ENCODE data around the gene LRRC4B. TPM values are rescaled to one million over a fixed set of nuclear protein-coding genes. Genes with fewer than 3 reads are reported as not detected.
"Not testable (repeated sequence)": the region's sequence is repeated elsewhere in the genome, so short reads cannot be mapped to it uniquely, and the experiment has no call there.

Gene LRRC4B, protein sequence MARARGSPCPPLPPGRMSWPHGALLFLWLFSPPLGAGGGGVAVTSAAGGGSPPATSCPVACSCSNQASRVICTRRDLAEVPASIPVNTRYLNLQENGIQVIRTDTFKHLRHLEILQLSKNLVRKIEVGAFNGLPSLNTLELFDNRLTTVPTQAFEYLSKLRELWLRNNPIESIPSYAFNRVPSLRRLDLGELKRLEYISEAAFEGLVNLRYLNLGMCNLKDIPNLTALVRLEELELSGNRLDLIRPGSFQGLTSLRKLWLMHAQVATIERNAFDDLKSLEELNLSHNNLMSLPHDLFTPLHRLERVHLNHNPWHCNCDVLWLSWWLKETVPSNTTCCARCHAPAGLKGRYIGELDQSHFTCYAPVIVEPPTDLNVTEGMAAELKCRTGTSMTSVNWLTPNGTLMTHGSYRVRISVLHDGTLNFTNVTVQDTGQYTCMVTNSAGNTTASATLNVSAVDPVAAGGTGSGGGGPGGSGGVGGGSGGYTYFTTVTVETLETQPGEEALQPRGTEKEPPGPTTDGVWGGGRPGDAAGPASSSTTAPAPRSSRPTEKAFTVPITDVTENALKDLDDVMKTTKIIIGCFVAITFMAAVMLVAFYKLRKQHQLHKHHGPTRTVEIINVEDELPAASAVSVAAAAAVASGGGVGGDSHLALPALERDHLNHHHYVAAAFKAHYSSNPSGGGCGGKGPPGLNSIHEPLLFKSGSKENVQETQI
- total RNA-seq: 1.0 and 1.2 TPM in 2 replicates
- long read RNA-seq: 0 reads

DNA sequence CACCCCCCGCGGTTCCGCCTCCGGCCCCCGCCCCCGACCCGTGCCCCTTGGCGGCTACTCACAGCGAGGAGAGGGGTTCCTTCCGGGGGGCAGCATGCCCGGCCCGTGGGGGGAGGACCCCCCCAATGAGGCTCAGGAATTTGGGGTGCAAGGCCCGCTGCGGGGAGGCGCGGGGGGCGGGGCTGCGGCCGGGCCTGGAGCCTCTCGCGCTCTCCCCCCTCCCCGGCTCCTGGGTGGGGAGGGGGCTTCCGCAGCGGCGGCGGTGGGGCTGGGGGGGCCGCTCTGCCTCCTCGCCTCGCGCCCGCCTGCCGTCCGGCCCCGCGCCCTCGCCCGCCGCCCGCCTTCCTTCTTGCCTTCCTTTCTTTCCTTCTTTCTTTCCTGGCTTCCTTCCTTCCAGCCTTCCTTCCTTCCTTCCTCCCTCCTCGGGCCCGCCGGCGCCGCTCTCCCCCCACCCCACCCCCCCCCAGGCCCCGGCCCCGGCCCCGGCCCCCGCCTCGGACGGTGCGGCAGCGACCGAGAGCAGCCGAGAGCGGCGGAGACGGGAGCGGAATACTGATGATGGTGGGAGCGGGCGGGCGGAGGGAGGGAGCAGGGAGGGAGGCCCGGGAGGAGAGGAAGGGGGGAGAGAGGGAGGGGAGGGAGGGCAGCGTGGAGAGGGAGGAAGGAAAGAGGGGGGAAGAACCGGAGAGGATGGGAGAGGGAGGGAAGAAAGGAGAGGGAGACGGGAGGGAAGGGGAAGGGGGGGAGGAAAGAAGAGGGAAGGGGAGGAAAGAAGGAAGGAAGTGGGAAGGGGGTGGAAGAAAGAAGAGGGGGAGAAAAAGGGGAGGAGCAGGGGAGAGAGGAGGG, at the start of gene LRRC4B:
LRRC4B (minus strand) TSS at position 554 of the 846 bp plus-strand sequence. CDS start 19,597 bp downstream, outside the sequence.
- H3K9me3 Mint-ChIP-seq (ENCODE audit: low read depth): no peaks in the 10 kb centered on the region
- no peaks in the 10 kb centered on the region for H3K4me1 Mint-ChIP-seq (ENCODE audit: low read depth)
- H3K4me3 Mint-ChIP-seq (ENCODE audit: low read depth): peak within 1 kb of the TSS; percentile 16
- DNase-seq (ENCODE audit: low spot score, unreplicated experiment): no peak
- no peak within 1 kb of the TSS for H3K27ac Mint-ChIP-seq
- no peaks in the 10 kb centered on the region for H3K36me3 Mint-ChIP-seq (ENCODE audit: insufficient read depth)
- H3K27me3 Mint-ChIP-seq: peaks cover 69% of the 10 kb centered on the region
- TF ChIP-seq, protein P1, sequence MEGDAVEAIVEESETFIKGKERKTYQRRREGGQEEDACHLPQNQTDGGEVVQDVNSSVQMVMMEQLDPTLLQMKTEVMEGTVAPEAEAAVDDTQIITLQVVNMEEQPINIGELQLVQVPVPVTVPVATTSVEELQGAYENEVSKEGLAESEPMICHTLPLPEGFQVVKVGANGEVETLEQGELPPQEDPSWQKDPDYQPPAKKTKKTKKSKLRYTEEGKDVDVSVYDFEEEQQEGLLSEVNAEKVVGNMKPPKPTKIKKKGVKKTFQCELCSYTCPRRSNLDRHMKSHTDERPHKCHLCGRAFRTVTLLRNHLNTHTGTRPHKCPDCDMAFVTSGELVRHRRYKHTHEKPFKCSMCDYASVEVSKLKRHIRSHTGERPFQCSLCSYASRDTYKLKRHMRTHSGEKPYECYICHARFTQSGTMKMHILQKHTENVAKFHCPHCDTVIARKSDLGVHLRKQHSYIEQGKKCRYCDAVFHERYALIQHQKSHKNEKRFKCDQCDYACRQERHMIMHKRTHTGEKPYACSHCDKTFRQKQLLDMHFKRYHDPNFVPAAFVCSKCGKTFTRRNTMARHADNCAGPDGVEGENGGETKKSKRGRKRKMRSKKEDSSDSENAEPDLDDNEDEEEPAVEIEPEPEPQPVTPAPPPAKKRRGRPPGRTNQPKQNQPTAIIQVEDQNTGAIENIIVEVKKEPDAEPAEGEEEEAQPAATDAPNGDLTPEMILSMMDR (IDR thresholded peaks at IDR 0.05; ENCODE audit: unreplicated experiment): no peak

DNA sequence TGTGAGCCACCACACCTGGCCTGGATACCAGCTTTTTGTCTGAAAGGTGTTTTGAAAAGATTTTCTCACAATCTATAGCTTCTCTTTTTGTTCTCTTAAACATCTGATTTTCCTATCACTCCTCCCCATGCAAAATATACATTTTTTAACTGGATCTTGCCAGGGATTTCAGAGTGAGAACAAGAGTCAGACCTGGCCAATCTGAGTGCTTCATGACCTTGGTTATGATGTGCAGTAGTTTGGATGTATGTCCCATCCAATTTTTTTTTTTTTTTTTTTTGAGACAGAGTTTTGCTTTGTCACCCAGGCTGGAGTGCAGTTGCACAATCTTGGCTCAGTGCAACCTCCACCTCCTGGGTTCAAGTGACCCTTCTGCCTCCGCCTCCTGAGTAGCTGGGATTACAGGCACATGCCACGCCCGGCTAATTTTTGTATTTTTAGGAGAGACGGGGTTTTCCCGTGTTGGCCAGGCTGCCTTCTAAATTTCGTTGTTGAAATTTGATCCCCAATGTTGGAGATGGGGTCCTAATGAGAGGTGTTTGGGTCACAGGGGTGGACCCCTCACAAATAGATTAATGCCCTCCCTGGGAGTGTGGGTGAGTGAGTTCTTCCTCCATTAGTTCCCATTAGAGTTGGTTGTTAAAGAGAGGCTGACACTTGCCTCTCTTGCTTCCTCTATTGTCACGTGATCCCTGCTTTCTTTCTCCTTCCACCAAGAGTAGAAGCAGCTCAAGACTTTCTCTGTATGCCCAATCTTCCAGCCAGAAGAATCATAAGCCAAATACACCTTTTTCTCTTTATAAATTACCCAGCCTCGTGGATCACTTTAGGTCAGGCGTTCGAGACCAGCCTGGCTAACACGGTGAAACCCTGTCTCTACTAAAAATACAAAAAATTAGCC, 44.5 kb upstream of the LRRC4B start:
- H3K4me1 Mint-ChIP-seq (ENCODE audit: low read depth); DNase-seq (ENCODE audit: low spot score, unreplicated experiment); H3K36me3 Mint-ChIP-seq (ENCODE audit: insufficient read depth); H3K9me3 Mint-ChIP-seq (ENCODE audit: low read depth); H3K4me3 Mint-ChIP-seq (ENCODE audit: low read depth); H3K27ac Mint-ChIP-seq: not testable (repeated sequence)
- peaks cover 28% of the 10 kb centered on the region for H3K27me3 Mint-ChIP-seq

DNA sequence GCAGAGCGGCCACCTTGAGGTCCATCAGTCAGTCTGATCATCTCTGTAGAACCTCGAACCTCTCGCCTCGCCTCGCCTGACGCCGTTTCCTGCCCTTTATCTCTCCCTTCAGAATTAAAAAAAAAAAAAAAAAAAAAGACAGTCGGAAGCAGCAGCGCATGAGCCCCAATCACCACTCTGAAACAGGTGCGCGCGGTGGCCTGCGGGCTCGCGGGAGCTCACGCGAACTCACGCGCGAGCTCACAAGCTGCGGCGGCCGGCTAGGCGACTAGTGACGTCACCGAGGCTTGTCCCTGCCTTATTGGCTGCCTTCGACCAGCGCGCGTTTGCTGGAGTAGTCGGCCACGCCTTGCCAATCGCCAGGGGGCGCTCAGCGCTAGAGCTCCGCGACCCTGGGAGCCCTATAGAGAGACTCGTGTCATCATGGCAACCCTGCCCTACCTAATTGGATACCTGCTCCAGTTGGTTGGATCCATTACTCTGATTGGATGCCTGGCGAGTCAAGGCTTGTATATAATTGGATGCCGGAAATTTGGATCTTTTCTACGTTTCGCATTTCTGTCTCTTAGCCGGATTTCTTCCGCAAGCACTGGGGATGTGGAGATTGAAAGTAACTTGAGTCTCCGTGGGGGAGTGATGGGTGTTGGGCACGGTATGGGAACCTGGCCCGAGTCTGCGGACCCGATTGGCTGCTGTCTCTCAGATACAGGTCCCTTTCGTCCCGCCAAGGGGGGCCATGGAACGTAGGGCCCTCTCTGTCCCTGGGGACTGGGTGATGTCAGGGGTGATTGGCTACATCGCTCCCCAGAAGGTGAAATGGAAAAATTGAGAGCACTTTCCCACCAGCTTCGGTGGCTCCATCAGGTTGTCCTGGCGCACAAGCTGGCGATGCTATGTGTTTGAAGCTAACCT, 39.9 kb upstream of the LRRC4B start:
- Mint-ChIP-seq H3K9me3 (ENCODE audit: low read depth) (peaks cover 9% of the 10 kb centered on the region), H3K4me3 (ENCODE audit: low read depth) (peak overlapping the region; percentile 10), H3K36me3 (ENCODE audit: insufficient read depth) (peaks cover 2% of the 10 kb centered on the region), H3K27ac (no peak overlapping the region), H3K27me3 (peaks cover 50% of the 10 kb centered on the region), H3K4me1 (ENCODE audit: low read depth) (no peaks in the 10 kb centered on the region)
- TF ChIP-seq, protein P1 (IDR thresholded peaks at IDR 0.05; ENCODE audit: unreplicated experiment): peak; percentile 76
- DNase-seq (ENCODE audit: low spot score, unreplicated experiment): peak; percentile 80

DNA sequence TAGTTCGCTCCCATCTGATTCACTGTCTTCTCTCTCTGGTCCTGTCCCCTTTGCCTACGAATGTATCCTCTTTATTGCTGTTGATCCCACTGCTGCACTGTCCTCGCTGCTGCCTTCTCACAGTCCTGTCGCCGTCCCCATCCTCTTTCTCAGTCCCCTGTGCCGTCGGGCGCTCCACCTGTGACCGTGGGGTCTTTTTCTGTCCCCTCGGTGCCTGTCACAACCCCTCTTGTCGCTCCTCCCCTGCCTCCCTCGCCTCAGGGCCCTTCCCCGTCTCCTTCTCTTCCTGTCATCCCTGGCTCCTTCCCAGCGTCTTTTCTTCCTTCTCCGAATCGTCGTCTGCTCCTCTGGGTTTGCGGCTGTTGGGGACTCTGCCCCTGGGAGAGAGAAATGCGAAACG, 39.2 kb upstream of the LRRC4B start:
- Mint-ChIP-seq H3K36me3 (ENCODE audit: insufficient read depth) (peaks cover 2% of the 10 kb centered on the region), H3K27me3 (peaks cover 57% of the 10 kb centered on the region), H3K9me3 (ENCODE audit: low read depth) (peaks cover 9% of the 10 kb centered on the region), H3K27ac (no peak overlapping the region), H3K4me3 (ENCODE audit: low read depth) (peak overlapping the region; percentile 10), H3K4me1 (ENCODE audit: low read depth) (no peaks in the 10 kb centered on the region)
- no peak for DNase-seq (ENCODE audit: low spot score, unreplicated experiment)
- TF ChIP-seq, protein P1 (IDR thresholded peaks at IDR 0.05; ENCODE audit: unreplicated experiment): no peak

Measured in progenitor cell of endocrine pancreas (in vitro differentiated cells).